ENCODE measurements around the gene NAA80. TPM values are rescaled to one million over a fixed set of nuclear protein-coding genes. Genes with fewer than 3 reads are reported as not detected.

NAA80 gene
- total and polyA plus RNA-seq, 2 of the 8 experiments (the other 6 are each of a cell fraction or from before 2014, with no cell fraction given) = 11.3 to 16.7 TPM

- no peak for TF ChIP-seq POLR2AphosphoS5 (IDR thresholded peaks at IDR 0.05; ENCODE audit: low read depth, low read length)
These were observed 25.9 kb upstream of the NAA80 start (continued) for GRCh38 chr3:50325113-50325480.

Data from H1 (cell line).